Inflammatory macrophage (primary cell): ENCODE measurements around the gene GPR137B.
A peak's percentile ranks its signal among the peaks of the same experiment; 100 is the strongest.
"Not testable (repeated sequence)": the region's sequence is repeated elsewhere in the genome, so short reads cannot be mapped to it uniquely, and the experiment has no call there.

ENCODE experiments used
- DNase-seq, 2 donors: peaks; one replicate each; pipeline ENCODE4 v3.0.0-alpha.2; 2020 to 2022

GPR137B gene

GRCh38 chr1:236161755-236162154 lies 19.4 kb downstream of the GPR137B start:
- not testable (repeated sequence) for DNase-seq

GRCh38 chr1:236163463-236164153 lies 21.3 kb downstream of the GPR137B start:
- DNase-seq: peak; percentile 53 to 80

GRCh38 chr1:236164273-236164672 lies 21.9 kb downstream of the GPR137B start:
- no peak for DNase-seq

DNA sequence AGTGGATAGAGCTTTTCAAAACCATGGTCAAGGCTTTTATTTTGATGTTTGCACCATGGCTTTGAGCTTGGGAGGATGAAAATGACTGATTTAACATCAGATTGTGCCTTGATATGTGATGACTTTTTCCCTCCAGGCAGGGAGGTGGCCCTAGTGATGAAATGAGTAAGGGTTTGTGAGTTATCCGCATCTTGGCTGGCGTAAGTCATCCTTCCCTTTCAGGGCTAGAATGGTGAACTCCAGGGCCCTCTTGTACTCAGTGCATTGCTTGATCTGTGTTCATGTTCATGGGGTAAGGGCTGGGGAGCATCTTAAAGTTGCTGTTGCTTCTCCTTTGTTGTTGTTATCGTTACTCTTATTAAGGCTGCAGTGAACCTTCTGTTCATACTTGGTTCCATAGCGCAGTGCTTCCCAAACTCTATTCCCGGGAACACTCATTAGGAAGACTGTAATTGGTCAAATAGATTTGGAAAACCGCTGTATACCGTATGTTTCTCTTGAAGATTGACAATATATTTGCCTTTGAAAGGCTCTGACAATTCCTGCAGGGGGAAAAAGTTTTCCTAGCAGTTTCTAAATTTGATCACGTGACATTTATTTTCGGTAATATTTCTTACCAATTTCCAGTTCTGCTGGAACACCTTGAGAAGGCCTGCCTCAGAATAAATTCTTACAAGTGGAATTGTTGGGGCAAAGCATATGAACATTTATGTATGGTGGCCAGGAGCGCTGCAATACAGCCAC lies 23.1 kb downstream of the GPR137B start:
- no peak for DNase-seq

- DNase-seq: no peak
Measured at GRCh38 chr1:236166041-236166440, 23.7 kb downstream of the GPR137B start.

- no peak for DNase-seq
Measured at GRCh38 chr1:236167154-236167553, 24.8 kb downstream of the GPR137B start.

DNA sequence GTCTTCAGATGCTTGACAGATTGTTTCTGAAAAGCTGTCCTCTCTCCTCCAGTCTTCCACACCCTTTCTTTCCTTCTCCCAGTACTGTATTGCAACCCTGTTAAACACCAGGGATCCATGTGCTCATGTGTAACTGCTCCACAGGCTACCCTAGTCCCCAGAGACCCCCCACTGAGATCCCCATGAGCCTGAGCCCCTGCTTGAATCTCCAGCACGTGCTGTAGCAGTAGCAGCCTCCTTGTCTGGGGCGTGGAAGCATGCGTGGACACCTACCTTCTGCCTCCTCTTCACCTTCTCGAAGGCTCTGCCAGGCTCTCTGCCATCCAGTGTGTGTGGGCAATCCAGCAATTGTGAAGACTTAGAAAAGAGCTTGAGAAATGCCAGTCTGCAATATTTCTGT lies 25.2 kb downstream of the GPR137B start:
- no peak for DNase-seq

DNA sequence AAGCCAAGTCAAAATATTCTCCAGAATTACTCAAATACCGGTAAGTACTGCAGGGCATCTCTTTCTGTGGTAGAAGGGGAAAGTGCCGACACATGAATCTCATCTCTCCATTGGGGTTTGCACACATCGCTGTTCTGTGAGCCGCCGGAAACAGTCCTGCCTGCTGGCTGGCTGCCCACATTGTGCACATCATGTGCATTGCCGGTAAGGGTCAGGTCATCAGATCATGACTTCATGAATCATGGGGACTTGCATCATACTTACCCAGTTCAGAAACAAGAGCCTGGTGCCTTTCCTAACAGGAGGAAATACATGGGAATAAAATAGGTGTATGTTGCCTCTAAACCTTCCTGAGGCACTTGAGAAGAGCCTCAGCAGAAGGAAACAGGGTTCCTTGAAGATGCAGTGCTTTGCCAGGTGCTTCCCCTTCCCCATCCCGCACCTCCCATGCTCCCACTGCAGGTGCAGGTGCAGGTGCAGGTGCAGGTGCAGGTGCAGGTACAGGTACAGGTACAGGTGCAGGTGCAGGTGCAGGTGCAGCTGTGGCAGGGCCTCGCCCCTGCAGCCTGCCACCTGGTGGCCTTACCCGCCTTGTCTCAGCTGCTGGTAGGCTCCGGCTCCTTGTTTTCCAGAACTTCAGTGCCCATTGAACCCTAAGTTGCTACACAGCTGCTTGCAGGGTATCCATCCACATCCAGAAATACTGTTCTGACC lies 26.5 kb downstream of the GPR137B start:
- peak; percentile 85 to 90 for DNase-seq

- DNase-seq: no peak
Measured at GRCh38 chr1:236172041-236172579, 29.8 kb downstream of the GPR137B start.

GRCh38 chr1:236173174-236173767 lies 30.9 kb downstream of the GPR137B start:
- DNase-seq: no peak

GRCh38 chr1:236175642-236176336 lies 33.5 kb downstream of the GPR137B start:
- DNase-seq: no peak

DNA sequence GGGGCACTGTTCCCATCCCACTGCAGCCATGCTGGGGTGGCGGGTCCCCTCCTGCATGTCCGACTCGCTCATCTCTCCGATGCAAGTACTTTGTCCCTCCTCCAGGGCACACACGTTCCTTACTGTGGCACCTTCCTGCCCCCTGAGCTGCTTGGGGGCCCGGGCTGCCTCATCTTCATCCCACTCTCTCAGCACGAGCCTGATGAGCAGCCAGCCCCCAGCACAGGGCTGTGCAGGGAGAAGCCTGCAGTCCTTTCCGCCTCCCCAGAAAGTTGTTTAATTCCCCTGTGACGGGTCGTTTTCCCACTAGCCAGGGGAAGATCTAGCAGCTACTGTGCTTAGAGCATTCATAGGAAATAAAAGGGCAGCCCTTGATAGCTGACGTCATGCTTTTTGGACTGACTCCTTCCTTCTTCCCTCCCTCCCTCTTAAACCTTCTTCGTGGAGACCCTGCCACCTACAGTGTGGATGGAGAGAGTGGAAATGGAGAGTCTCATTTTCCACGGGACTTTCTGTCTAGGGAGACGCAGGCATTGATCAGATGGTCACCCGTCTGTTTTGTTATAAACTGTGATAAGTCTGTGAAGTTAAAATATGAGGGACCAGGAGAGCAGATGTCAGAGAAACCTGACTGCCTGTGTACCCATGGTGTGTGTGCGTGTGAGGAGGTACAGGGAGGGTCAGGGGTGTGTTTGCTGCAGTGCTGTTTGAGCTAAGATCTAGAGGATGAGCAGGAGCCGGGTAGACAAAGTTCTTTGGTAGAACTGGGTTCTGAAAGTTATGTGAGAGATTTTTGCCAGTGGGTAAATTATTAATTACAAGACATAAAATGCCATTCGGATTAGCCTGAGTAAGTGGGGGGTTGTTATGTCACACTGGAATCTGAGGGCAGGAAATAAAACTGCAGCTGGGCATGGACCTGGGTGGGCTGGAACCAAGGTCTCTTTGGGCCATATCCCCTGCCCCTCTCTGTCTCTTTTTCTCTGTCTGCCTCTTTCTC lies 34.3 kb downstream of the GPR137B start:
- no peak for DNase-seq

DNA sequence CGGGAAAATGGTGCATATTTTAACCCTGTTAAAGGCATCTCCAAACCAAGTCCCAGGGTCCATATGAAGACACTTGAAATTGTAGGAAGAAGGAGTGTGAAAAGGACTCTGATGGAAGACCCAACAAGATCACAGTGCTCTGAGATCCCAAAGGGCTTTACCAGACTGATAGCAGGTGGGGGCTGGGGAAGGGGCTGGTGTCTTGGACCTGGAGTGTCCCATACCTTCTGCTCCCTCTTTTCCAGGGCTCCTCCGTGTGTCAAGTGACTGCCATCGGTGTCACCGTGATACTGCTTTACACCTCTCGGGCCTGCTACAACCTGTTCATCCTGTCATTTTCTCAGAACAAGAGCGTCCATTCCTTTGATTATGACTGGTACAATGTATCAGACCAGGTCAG lies 37.3 kb downstream of the GPR137B start:
- DNase-seq: no peak

- no peak for DNase-seq
Measured at GRCh38 chr1:236181059-236181458, 38.7 kb downstream of the GPR137B start.

DNA sequence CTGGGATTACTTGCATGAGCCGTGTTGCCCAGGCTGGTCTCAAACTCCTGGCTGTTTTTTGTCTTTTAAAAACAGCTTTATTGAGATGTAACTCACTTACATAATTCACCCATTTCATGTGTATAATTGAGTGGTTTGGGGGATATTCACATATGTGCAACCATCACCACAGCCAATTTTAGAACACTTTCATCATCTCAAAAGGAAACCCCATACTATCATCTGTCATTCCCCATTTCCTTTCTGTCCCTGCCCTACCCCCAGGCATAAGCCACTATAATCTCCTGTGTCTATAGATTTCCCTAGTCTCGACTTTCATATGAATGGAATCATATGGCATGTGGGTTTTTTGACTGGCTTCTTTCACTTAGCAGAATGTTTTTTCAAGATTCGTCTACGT lies 43.3 kb downstream of the GPR137B start:
- no peak for DNase-seq

- DNase-seq: not testable (repeated sequence)
Measured at GRCh38 chr1:236186471-236186870, 44.1 kb downstream of the GPR137B start.

GRCh38 chr1:236188084-236188483 lies 45.7 kb downstream of the GPR137B start:
- DNase-seq: not testable (repeated sequence)

DNA sequence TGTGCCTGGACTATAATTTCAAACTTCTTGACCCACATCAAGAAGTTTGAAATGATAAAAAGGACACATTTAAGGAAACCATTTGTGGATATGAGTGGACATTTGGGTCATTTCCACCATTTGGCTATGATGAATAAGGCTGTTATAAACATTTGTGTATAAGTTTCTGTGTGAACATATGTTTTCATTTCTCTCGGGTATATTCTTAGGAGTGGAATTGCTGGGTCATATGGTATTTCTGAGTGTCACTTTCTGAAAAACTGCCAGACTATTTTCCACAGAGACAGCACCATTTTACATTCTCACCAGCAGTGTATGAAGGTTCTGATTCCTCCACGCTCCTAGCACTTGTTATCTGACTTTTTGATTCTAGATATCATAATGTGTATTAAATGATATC lies 50.8 kb downstream of the GPR137B start:
- no peak for DNase-seq

DNA sequence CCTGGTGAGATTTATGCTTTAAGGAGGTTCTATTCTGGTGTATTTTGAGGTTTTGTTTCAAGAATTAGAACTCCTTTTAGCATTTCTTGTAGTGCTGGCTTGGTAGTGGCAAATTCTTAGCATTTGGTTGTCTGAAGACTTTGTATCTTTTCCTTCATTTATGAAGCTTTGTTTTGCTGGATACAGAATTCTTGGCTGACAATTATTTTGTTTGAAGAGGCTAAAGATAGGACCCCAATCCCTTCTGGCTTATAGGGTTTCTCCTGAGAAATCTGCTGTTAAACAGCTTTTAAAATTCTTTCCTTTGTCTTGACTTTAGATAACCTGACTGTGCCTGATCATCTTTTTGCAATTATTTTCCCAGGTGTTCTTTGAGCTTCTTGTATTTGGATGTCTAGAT lies 58.6 kb downstream of the GPR137B start:
- no peak for DNase-seq

GRCh38 chr1:236201786-236202185 lies 59.4 kb downstream of the GPR137B start:
- DNase-seq: peak; percentile 32 to 54

DNA sequence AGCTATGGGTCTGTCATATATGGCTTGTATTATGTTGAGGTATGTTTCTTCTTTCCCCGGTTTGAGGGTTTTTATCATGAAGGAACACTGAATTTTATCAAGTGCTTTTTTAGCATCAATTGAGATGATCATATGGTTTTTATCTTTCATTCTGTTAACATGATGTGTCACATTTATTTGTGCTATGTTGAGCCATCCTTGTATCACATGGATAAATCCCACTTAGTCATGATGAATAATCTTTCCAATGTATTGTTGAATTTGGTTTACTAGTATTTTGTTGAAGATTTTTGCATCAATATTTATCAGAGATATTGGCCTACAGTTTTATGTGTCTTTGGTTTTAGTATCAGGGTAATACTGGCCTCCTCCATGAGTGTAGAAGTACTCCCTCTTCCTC lies 61.7 kb downstream of the GPR137B start:
- no peak for DNase-seq
